ENCODE data around the gene KCNN3.

Gene KCNN3

DNA sequence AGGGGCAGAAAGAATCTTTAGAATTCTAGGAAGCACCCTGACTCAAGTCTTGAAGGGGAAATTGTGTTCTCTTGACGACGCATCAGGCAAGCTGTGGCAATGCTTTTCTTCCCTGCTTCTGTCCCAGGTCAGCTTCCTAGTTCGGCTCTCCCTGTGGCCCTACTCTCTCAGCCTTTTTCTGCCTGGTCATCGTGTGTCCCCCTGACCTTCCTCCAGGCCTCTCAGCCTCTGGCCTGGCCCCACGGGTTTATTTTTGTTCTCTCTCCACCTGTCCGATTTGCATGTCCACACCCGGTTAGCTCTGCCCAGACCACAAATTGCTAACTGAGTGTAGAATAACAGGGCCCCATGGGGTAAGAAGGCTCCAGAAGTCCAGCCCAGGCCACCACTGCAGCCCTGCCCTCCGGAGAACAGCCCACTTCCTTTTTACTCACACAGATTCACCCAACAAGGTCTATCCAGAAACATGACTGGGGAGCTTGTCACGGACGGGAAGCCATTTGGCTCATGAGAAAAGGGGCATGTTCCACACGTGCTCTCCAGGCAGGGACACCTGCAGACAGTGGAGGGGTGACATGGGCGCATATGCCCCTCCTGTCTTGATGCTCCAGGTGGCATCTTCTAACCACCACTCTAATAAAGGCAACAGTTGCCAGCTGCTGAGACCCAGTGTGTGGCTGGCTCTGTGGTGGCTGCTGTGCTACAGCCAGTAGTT, 9.8 kb downstream of the KCNN3 start:
- no peak for DNase-seq

DNA sequence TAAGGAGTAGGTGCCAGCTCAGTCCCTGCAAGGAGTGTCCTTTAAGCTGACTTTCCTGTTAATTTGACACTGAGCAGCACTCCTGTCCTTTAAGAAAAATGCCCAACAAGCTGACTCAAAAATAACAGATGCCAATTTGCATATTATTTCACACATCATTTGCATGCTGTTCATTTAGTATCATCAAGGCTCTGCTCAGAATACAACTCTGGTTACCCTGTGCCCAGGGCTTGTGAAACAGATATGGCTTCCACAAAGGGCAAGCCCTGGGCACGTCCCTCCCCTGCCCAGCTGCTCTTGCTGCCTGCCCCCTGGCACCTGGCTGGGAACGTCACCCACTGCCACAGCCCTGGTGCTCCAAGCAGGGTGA, 10.3 kb downstream of the KCNN3 start:
- no peak for DNase-seq

DNA sequence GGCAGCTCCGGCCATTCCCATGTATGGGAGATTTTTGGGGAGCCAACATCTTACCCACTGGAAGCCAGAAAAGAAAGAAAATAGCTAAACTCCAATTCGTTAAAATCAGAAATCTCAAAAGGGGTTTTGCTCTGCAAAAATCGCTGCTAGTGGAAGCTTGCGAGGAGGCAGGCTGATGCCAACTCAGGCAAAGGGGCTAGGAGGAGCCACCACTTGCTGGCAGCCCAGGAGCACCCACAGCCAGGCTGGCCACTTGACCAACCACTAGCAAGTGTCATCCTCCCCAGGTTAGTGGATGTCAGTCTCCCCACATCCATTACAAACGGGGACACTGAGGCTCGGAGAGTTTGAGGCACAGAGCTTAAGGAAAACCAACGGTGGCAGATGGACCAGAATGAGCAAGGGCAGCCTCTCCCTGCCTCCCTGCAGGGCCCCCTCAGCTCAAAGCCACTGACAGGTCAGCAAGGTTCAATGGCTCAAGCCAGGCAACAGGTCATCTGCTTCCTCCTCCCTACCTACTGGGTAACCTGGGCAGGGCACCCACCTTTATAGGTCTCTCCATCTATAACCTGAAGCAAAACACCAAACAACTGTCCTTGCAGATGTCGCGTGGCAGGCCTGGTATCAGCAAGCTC, 10.8 kb downstream of the KCNN3 start:
- DNase-seq: no peak

DNA sequence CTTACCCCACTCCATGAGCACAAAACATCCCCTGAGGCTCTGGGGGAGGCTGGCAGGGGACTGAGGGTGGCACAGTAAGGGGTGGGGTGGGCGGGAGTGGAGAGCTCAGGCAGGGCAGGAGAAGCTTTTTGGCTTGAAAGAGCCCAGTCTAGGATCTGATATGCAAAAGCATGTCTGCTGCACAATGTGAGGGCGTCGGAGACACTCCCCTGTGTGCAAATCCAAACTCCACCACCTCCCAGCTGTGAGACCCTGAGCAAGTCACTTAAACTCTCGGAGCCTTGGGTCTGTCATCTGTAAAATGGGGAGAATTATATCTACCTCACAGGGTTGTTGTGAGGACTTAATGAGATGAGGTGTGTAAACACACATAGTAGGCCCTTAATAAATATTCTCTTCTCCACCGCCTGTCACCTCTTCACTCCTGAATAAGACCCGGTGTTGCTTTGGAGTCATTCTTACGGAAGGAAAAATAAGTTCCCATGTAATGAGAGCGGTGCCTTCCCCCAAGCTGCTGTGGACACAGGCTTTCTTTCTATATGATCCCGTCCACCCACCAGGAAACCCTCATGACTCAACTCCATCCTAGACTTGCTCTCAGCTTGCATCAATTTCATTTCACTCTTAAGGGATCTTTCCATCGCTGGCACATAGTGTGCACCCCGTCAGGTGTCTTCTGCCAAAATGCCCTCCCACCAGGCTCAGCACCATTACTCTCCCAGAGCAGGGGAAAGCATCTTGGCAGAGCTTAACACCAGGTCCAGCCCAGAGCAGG, 12.5 kb downstream of the KCNN3 start:
- DNase-seq: no peak

DNA sequence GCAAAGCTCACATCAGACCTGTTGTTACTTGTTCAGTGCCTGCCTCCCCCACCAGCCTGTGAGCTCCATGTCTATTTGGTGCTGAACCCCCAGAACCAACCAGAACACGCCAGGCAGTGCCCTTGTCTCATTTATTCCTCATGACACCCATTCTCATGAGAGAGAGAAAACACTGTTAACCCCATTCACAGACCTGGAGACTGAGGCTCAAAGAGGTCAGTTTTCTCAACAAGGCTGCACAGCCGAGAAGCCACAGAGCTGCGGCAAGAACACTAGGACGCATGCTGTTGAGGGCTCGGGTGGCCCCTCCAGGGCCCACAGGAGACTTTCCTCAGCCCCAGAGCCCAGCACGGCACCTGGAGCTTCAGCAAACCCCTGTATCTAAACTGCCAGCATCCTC, 13.1 kb downstream of the KCNN3 start:
- no peak for DNase-seq

DNA sequence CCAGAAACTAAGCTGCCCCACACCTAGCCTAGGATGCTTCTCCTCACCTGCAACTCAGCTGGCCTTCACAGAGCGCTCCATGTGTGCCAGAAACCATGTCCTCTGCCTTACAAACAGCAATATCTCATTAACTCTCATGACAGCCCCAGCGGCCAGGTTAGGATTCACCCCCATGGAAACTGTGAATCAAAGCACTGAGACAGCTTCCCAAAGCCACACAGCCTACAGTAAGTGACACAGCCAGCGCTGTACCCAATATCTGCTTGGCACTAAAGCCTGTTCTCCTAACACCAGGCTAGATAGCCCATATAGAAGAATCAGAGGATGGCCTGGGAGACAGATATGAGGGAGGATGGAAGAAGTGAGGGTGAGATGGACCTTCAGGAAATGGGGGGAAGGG, 13.5 kb downstream of the KCNN3 start:
- no peak for DNase-seq

DNA sequence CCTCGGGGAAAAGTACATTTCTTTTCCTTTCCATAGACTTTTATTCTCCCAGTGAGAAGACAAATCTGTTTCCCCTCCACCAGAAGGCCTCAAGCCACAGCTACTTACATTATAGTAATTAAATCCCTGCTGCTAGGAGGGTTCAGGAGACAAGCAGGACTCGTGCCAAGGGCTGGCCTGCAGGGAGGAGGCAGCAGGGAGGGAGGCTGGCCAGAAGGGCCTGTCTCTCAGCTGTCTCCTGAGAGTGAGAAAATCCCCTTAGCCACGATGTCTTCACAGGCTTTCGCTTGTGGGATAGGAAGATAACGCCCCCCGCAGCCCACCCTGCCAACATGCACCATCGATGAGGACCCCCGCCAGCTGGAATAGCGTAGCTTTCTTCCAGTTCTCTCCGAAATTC, 14.0 kb downstream of the KCNN3 start:
- DNase-seq: no peak

DNA sequence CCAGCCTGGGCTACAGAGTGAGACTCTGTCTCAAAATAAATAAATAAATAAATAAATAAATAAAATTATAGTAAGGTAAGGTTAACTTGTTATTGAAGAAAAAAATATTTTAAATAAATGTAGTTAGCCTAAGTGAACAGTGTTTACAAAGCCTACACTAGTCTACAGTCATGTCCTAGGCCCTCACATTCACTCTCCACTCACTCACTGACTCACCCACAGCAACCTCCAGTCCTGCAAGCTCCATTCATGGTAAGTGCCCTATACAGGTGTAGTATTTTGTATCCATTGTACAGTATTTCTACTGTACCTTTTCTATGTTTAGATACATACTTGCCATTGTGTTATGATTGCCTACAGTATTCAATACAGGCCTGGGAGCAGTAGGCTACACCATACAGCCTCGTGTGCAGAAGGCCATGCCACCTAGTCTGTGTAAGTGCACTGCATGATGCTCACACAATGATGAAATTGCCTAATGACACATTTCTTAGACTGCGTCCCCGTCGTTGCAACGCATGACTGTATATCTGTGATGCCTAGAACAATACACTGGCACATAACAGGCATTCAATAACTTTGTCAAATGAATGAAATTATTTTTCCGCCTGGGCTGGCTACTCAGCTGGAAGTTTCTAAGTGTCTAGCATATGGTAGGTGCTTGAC, 14.8 kb downstream of the KCNN3 start:
- no peak for DNase-seq

DNA sequence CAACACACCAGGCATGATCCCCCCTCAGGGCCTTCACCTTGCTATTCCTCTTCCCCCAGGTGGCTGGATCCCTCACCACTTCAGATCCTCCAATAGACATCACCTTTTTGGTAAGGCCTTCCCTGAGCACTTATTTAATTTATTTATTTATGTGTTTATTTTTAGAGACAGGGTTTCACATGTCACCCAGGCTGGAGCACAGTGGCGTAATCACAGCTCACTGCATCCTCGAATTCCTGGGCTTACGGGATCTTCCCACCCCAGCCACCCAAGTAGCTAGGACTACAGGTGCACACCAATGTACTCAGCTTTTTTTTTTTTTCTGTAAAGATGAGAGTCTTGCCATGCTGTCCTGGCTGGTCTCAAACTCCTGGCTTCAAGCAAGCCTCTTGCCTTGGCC, 17.2 kb downstream of the KCNN3 start:
- DNase-seq: no peak

DNA sequence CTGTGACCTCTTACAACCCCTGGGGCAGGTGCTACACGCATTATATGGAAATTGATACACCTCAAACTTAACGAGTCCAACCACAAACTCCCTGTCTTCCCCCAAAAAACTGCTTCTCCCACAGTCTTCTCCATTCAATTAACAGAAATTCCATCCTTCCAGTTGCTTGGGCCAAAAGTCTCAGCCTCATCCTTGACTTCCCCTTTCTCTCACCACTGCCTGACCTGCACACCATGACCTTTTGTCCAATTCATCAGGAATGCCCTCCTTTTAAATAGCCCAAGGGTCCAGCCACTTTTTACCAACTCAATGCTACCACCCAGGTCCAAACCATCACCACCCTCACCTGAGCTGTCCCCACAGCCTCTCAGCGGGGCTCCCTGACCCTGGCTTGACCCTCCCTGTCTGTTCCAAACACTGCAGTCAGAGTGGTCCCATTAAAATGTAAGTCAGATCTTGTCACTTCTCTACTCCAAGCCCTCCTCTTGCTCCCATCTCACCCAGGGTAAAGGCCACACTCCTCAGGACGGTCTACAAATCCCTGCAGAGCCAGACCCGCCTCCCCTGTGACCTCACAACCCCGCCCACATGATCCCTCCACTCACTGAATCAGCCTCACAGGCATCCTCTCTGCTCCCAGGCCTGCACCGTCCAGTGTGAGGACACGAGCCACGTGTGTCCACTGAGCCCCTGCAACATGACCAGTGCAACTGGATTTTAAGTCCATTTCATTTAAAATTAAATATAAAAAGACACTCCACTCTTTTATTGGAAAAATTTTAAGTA, 18.5 kb downstream of the KCNN3 start:
- DNase-seq: no peak

DNA sequence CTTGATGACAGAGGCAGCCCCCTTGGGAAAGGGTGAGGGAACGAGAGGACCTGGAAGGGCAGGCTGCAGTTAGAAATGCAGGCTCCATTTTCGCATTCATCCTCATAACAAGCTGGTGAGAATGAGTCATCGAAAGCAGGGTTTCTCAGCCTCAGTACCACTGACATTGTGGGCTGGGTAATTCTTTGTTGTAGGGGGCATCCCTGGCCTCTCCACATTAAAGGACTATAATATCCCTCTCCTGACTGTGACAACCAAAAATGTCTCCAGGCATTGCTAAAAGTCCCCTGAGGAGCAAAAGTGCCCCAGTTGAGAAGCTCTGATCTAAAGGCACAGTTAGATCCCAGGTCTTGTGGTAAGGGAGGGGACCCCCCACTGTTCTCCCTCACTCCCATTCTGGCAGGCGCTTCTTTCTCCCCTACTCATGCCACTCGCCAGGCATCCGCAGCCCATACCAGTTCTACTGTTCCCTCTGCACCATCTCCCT, 20.4 kb downstream of the KCNN3 start:
- DNase-seq: no peak

DNA sequence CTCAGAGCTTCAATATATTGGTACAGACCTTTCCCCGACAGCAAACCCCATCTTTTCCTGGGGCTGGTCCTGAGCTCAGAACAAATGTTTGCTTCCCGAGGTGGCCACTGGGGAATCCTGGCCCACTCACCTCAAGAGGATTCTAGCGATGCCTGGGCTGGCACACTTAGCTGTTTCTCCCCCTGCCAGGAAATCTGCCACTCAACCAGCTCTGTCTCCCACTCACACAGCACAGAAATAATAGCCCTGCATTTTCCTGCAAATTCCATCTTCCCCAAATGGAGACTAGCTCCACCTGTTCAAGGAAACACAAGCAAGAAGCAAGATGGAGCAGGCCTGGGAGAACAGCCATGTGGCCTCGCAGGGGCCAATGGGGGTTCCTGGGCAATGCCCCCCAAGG, 21.1 kb downstream of the KCNN3 start:
- DNase-seq: no peak

DNA sequence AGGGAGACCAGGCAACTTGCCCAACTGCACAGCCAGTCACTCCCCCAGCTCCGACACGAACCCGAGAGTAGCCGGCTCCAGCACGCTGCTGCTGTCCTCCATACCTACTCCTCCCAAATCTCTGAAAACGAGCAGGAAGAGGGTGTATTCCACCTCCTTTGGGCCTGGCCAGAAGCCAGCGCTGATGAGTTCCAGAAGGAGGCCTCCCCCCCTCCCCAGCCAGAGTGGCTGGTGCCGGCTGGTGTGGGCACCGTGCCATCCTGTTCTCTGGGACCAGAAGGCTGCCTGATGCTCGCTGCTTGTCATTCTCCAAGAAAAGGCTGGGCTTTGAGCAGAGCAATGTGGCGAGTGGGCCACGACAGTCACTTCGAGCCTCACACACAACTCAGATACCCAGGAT, 22.2 kb downstream of the KCNN3 start:
- DNase-seq: no peak

DNA sequence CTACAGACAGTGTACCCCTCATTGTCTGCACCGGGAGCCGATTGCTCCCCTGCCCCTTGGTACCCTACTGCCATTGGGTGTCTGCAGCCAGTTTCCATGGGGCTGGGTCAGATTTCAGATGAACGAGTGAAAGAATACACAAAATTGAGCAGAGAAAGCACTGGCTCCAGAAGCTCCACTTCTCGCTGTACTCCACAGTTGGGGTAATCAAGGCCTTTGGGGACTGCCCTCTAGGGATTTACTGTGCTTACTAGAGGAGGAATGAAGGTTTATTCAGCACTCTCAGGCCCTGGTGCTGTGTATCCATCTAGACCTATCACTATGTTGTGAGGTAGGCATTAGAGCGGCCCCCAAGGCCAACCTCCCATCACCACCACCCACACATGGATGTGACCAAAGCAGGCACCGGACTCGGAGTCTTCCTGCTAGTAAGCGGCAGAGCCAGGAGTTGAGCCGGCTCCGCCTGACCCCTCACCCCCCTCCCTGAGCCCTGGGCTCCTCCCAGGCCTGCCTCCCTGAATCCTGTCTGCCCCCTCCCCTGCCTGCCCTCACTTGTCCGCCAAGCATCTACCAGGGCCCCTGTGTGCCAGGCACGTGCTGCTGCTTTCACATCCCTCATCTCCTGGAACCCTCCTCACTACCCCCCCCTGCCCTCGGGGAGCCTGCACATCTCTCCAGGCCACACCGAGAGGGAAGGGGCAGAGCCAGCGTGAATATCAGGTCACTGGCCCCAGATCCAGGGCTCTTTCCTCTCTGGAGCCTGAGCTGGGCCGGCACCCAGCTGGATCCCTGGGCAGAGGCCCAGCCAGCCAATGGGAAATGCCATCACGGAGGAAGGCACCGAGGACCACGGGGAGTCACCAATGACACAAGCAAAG, 23.3 kb downstream of the KCNN3 start:
- DNase-seq: no peak

DNA sequence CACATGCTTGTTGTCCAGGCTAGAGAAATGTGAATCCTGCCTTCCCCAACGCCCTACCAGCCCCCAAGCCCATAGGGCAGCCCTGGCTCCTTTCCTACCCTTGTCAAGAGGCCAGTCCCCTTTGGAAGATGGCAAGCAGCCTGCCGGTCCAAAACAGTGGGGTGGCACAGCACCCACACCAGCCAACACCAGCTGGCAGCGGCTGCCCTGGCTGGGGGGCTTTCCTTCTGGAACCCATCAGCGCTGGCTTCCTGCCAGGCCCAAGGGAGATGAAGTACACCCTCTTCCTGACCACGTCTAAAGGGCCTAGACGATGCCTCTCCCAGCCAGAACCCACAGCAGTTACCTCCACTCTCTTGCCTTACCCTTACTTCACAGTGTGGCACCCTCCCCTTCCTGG, 24.2 kb downstream of the KCNN3 start:
- no peak for DNase-seq

DNA sequence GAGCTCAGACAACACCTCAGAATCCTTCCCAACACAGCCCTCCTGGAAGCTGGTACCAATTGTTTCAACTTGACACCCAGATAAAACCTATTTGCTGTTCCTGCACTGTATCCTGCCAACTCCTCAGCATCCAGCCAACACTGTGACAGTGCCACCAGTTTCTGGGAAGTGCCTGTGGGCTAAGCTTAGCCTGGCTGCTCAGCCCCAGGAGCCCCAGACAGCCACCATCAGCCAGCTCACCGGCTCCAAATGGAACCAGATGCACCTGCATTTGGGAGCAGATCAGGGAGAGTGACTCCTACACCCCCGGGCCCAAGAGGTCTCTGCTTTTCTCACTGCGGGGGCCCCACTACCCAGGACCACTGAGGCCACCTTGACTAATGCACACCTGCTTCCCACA, 24.9 kb downstream of the KCNN3 start:
- DNase-seq: no peak

DNA sequence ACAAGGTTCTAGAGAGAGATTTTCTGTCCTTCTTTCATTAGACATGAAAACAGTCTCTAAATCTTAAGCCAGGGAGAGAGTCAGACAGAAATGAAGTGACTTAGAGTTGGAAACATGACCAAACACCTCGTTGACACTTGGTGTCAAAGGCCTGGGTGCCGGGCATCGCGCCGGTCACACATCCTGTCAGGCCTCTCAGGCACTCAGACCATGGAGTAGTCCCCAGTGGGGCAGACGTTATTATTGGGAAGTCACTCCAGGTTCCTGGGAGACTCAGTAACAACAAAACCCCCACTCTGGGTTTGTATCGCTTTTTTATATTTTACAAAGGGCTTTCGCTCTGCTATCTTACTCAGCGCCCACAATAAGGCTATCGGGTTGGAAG, 25.8 kb downstream of the KCNN3 start:
- DNase-seq: no peak

DNA sequence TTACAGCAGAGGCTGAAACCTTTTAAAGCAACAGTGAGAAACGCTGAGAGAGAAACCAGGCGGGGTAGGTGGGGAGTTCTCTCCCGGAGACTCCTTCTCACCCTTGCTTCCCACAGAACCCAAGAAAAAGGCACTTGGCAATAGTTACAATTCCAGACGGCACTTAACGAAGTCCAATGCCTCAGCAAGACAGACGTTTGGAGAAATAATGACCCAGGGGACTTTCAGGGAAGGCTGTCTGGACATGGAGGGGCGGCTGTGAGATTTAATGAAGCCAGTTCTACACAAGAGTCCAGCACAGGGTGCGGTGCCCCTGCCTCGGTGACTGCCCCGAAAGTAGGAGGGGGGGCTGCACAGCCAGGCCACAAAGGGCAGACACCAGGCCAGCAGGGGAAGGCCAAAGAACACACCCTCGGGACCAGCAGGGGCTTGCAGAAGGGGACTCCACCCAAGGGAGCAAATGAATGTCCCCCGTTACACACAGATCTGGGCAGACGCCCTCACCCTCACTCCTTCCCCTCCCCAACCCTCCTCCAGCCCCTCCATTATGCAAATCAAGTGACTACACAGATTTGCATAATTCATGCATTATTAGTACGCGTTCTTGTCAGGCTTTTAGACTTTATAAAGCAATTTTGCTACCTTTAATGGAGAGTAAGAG, 26.3 kb downstream of the KCNN3 start:
- DNase-seq: no peak

DNA sequence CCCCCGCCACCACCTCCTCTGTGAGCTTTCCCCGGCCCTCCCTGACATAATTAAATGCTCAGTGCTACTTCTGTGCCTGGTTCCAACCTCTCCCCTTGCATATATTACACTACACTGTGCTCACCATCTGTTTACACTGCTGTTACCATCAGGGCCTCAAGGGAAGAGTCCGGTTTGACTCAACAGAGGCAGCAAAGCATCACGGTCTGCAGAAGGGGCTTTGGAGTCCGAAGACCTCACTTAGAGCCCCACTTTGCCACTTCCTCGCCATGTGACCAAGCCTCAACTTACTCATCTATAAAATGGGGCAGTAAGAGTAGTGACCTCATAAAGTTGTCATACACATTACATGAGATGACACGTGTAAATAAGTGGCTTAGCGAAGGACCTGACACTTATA, 27.4 kb downstream of the KCNN3 start:
- no peak for DNase-seq

DNA sequence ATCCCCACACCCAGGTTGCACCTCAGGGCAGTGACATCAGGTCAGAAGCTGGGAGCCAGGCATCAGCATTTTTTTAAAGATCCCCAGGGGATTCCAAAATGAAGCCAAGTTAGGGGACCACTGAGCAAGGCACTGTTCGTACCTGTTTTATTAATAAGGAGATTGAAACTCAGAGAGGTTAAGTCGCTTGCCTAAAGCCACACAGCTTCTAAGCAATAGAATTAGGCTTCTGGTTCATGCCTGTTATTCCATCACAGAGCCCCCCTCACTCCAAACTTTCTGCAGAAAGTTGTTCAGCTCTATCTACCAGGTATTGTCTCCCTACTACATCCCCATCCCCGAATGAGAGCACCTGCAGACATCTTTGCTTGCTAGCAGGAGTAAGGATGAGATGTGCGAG, 28.7 kb downstream of the KCNN3 start:
- DNase-seq: no peak

Measured in retina (tissue), 1 donor.